CD4-positive, alpha-beta T cell treated with Interleukin-10 for 1 hour (primary cell): ENCODE results near the gene FIP1L1.
"Not testable (repeated sequence)": the region's sequence is repeated elsewhere in the genome, so short reads cannot be mapped to it uniquely, and the experiment has no call there.

ENCODE experiments used
- DNase-seq: peaks from one replicate; pipeline ENCODE4 v3.0.0-alpha.2; 2020

The FIP1L1 gene

DNA sequence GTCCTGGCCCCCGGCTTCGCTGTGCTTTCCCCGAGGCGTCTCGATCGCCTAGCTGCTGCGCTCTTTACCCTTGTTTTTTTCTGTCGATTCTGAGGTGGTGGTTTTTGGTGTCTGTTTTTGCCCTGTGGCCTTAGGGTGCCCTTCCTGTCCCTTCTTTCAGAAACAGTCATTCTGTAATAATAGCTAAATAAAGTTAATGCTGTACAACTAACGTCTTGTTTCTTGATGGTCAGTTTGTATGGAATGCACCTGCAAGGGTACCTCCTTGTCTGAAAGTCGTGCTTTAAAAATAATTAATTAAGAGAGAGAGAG, 686 bp downstream of the FIP1L1 start:
- DNase-seq: no peak

DNA sequence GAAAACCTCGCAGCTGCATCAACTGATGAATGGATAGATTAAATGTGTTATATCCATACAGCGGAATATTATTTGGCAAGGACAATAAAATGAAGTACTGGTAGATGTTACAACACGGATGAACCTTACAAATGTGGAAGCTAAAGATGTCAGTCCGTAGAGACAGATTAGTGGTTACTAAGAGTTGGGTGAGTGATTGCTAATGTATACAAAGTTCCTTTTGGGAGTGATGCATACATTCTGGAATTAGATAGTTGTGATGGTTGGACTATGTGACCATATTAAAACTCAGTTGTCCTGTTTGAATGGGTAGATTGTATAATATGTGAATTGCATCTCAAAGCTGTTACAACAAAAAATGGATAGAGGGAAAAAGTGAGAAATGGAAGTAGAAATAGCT, 2.8 kb downstream of the FIP1L1 start:
- no peak for DNase-seq

DNA sequence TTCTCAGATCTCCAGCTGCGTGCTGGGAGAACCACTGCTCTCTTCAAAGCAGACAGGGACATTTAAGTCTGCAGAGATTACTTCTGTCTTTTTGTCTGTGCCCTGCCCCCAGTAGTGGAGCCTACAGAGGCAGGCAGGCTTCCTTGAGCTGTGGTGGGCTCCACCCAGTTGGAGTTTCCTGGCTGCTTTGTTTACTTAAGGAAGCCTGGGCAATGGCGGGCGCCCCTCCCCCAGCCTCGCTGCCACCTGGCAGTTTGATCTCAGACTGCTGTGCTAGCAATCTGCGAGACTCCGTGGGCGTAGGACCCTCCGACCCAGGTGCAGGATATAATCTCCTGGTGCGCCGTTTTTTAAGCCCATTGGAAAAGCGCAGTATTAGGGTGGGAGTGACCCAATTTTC, 32.0 kb downstream of the FIP1L1 start:
- DNase-seq: not testable (repeated sequence)

DNA sequence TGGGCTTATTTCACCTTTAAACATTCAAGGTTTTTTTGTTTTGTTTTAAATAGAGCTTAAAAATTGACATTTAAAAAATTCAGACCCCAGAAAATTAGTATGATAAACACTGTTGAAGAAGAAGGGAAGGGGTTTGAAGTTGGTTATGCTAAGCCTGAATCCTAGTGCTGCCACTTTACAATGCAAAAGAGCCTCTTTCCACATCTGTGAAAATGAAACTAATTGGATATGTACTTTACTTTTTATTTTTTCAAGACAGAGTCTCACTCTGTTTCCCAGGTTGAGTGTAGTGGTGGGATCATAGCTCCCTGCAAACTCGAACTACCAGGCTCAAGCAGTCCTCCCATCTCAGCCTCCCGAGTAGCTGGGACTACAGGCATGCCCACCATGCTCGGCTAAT, 41.8 kb downstream of the FIP1L1 start:
- no peak for DNase-seq

DNA sequence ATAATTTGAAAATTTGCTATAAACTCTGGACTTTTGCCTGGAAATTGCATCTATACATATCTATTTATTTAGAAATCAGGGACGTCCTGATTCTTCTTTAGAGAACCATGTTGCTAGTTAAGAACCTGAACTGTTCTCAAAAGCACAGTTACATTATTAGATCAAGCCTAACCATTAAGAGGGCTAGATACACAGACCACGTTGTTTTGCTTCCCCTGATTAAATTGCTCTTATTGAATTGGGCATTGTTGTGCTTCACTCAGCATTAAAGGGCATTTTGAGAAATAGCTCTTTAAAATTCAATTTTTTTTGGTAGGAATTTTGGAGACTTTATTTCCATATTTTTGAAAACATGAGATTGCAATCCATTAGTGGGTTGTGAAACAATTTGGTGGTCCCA, 44.4 kb downstream of the FIP1L1 start:
- no peak for DNase-seq

DNA sequence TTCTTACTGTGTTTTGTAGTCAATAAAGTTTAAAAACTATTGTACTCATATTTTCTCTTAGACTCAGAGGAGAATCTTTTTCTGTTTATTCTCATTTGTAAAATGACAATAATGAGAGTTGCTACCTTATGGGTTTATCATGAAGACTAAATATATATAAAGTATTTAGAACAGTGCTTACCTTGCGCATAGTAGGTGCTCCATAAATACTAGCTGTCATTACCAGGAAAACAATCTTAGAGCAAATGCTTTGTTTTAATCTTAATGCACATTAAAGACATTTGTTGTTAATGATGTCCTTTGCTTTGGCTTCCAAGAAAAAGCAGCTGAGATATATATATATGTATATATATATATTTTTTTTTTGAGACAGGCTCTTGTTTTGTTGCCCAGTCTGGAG, 44.9 kb downstream of the FIP1L1 start:
- no peak for DNase-seq

DNA sequence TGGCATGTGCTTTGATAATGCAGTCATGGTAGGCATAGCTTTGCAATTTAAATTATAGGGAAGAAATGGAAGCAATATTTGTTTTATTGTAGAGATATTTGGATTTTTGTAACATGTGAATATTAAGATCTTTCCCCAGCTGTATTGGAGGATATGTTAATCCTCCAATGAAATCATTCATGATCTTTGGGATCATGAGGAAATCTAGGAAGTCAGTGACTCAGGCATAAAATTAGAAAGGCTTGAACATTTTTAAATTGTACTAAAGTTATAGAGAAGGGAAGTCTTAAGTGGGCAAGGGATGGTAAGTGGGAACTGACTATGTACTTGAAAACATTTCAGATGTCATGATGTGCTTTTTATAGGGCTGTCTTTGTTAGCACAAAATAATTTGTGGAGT, 46.8 kb downstream of the FIP1L1 start:
- no peak for DNase-seq

DNA sequence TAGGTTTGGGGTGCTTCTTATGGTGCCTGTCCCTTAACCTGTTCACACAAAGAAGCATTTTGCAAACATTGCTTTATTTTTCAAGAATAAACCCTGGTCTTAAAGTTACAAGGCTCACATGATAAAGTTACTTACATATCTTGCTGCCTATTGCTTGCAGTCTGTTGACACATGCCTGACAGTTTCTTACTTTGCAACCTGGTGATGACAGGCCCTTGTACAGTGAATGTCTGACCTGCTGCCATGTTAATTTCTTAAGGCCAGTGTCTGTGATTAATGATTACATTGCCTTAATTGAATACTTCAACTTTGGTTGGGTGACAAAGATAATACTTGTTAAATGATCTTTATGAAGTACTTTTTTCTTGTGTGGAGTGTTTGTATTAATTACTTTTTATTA, 49.9 kb downstream of the FIP1L1 start:
- no peak for DNase-seq

DNA sequence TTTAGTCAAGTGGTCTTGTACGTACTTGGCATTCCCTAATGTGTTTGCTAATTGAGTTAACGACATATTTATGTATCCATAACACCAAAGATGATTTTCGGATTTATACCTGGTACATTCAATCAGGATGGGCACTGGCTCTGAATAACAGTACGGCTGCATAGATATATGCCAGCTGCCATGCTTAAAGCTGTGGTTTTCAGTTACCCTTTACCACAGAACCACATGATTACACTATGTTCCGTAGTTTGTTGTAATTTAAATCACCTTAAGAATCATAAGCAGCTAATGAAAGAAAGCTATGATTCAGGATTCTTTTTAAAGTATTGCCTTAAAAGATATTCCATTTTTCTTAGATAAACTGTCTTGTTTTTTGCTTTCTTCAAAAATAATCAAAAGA, 53.6 kb downstream of the FIP1L1 start:
- DNase-seq: peak; percentile 2

DNA sequence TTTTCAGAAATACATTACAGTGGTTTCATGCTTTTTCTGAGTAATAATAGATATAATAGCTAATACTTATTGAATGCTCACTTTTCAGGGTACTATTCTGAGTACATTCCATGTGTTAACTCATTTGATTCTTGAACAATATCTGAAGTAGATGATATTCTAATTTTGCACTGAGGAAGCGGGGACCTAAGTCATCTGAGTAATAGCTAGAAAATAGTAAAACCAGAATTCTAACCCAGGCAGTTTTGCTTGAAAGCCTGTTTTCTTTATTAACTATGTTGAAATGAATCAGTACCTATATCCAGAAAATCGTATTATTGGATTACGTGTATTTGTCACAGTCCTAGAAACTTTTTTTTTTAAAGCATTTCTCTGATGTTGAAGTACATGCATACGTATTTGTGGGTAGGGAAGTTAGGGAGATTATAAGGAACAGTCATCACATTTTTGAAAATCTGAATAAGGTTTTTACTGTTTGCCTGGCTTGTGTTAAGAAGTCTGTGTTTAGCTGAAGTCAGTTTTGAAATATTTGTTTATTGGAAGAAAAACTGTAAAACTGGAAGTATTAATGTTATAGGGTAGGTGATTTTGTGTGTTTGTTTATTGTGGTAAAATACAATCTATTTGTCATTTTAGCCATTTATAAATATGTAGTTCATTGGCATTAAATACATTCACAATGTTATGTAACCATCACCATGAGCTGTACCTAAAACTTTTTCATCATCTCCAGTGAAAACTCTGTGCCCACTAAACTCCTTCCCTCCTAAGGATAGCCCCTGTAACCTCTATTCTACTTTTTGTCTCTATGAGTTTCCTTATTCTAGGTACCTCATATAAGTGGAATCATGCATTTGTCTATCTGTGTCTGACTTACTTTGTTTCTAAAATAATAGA, 55.3 kb downstream of the FIP1L1 start:
- no peak for DNase-seq

DNA sequence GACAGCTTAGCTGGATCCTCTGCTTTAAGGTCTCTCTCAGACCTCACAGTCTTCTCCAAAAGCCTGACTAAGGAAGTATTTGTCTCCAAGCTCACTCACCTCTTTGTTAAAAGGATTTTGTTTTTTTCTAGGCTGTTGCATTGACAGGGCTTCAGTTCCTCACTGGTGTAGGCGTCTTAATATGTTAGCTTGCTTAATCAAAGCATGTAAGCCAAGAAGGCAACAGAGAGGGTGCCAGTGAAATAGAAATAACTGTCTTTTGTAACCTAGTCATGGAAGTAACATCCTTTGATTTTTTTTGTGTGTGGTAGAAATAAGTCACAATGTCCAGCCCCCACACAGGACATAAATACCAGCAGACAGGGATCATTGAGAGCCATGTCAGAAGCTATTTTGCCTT, 58.8 kb downstream of the FIP1L1 start:
- no peak for DNase-seq

DNA sequence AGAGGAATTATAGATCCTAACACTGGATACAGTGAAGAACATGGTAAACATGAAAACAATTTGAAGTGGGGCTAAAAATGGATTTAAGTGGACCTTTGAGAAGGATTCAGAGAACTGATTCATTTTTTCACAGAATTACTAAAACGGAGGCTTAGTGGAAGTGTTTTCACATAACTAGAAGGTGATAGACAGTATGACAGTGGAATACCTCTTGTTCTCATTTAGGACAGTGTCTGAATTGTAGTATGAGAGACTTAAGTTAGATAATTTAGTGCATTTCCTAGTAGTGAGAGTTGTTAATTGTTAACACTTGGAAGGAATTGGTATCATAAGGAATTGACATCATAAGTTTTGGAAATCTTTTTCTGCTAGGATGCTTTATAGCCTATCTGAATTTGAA, 64.1 kb downstream of the FIP1L1 start:
- no peak for DNase-seq

DNA sequence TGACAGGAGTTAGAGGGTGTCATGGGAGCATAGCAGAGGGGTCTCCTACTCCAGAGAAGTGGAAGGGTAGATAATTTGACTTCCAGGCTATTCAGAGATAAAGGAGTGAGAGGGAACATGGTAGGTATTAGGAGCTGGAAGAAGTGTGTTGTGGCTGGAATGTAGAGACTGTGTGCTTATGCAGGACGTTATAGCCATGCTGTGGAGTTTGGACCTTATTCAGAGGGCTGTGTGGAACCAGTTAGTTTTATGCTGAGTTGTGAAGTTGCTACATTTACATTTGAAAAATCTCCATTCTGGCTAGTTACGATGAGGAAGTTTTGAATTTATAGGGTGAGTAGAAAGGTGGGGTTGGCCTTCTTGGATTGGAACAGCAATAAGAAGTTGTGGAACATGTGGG, 67.5 kb downstream of the FIP1L1 start:
- DNase-seq: no peak

DNA sequence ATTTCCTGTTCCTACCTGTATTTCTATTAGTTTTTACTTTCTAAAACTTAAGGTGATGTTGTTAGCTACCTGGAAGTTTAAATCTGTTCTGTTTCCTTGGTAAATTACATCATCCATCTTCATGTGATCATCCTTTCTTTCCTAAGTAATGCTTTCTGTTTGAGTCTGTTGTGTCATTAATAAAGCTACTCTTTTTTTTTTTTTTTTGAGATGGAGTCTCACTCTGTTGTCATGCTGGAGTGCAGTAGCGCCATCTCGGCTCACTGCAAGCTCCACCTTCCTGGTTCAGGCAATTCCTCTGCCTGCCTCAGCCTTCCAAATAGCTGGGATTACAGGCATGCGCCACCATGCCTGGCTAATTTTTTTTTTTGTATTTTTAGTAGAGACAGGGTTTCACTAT, 73.3 kb downstream of the FIP1L1 start:
- DNase-seq: no peak

DNA sequence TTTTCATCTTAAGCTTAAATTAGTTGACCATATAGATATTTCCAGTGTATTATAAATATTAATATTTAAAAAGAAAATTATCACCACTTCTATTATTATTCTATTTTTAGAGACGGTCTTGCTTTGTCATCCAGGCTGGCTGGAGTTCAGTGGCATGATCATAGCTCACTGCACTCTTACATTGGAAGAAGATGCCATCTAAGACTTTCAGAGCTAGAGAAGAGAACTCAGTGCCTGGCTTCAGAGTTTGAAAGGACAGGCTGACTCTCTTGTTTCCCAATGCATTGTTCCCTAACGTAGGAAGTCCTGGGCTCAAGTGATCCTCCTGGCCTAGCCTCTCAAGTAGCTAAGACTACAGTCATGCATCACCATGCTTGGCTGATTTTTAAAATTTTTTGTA, 75.9 kb downstream of the FIP1L1 start:
- no peak for DNase-seq

DNA sequence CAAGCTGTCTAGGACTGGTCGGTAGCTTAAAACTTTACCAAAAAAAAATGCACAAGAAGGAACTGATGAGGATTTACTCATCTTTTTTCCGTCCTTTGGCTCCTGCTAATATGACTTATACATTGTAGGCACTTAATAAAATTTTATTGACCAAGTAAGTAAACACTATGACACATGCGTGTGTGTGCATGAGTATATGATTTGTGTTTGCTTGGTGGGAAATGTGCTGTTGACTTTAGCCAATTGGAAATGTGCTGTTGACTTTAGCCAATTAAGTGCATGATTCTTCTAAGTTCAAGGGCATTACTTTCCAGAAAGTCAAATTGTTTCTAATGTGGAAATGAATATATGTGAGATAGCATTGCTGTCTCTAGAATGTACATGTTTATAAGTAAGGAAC, 78.3 kb downstream of the FIP1L1 start:
- no peak for DNase-seq

DNA sequence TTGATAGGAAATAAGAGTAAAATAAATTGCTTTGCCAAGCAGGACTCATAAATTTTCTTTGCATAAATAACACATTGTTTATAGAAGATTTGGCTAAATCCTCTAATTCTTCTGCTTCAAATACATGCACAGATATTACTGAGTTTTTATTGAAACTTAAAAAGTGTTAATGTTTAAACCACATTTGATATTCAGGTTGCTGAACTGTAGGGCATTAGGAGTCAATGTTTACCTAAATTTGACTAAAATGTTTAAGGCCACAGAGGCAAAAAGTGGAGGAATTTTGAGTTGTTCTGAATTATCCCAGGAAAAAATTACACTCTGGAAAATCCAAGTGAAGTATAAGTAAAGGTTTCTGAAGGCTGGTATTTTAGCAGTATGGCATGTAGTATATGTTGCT, 78.7 kb downstream of the FIP1L1 start:
- DNase-seq: no peak

DNA sequence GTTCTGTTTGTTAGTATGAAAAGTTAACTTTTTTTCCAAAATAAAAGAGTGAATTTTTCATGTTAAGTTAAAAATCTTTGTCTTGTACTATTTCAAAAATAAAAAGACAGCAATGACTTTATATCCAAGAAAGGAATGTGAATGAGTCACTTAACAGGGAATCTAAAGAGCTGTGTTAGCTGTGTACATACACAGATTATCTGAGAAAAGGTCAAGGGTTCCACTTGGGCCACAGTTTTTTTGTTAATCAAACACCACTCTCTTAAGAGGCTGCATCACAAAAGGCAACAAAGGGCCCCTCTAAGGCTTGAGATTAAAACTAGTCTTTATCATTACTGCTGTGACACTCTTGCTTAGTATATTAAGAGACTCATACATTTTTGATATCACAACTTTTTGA, 82.1 kb downstream of the FIP1L1 start:
- no peak for DNase-seq

DNA sequence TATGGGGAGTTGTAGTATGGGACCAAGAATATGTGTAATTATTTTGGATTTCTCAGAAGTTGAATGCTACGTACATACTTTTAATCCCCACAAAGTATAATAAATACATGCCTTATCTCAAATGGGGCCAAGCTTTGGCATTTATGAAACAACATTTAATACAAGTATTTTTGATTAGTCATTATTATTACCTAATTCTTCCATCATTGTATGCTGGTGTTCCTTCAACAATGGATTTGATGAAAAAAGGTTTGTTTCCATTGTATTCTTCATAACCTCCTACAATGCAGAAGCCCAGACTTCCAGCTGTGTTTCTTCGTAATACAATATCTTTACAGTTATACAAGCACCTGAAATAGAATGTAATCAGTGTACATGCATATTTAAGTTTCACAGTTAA, 83.8 kb downstream of the FIP1L1 start:
- DNase-seq: no peak

DNA sequence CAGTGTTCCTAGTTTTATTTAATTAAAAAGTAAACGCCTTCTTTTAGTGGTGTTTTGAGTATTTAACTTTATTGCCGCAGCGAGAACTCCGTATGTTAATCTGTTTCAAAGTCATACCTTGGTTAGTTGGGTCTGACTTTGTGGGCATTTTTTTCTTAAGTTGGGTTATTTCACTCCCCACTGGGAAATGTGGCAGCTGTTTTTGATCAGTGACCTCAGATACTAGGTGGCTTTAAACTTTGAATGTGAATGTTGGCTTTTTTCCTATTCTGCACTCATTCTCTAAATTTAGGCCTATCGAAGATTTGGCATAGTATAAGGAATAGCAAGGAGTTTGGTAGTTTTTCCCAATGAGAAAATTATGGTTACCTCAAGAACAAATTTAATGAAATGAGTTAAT, 85.9 kb downstream of the FIP1L1 start:
- no peak for DNase-seq

DNA sequence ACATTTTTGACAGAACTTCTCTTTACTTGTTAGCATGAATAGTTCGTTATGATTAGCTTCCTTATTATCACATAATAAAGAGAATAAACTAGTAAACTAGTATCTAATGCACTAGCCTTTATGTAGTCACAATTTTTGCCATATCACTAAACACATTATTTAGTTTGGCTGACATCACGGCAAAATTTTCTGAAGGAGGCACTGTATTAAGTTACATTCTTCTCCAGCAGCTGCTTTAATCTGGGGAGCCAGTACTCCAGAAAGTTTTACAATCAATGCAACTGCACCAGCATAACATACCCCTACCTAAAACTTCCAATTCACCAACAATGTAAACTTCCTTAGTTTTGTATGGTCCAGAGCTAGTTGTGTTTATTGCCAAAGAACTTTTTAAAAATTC, 87.8 kb downstream of the FIP1L1 start:
- no peak for DNase-seq

DNA sequence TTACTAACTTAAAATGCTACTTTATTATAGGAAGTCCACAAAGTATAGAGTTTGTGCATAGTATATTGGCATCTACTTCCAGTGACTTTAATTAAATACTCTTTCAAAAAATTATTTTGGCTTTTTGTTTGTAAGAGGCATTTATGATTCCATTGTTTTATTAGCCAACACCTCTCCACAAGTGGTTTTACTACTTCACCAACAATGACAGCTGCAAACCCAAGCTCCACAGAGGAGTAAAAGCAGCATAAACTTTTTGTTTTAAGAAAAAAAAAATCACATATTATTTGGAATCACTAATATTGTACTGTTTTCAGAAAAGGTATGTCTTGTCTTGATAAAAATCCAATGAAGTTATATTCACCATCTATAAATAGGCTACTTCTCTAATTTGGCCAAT, 88.5 kb downstream of the FIP1L1 start:
- no peak for DNase-seq

DNA sequence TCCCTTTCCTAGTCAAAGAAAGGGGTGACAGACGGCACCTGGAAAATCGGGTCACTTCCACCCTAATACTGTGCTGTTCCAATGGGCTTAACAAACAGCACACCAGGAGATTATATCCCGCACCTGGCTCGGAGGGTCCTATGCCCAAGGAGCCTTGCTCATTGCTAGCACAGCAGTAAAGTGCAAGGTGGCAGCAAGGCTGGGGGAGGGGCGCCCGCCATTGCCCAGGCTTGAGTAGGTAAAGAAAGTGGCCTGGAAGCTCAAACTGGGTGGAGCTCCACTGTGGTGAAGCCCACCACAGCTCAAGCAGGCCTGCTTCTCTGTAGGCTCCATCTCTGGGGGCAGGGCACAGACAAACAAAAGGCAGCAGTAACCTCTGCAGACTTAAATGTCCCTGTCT, 89.1 kb downstream of the FIP1L1 start:
- DNase-seq: not testable (repeated sequence)

DNA sequence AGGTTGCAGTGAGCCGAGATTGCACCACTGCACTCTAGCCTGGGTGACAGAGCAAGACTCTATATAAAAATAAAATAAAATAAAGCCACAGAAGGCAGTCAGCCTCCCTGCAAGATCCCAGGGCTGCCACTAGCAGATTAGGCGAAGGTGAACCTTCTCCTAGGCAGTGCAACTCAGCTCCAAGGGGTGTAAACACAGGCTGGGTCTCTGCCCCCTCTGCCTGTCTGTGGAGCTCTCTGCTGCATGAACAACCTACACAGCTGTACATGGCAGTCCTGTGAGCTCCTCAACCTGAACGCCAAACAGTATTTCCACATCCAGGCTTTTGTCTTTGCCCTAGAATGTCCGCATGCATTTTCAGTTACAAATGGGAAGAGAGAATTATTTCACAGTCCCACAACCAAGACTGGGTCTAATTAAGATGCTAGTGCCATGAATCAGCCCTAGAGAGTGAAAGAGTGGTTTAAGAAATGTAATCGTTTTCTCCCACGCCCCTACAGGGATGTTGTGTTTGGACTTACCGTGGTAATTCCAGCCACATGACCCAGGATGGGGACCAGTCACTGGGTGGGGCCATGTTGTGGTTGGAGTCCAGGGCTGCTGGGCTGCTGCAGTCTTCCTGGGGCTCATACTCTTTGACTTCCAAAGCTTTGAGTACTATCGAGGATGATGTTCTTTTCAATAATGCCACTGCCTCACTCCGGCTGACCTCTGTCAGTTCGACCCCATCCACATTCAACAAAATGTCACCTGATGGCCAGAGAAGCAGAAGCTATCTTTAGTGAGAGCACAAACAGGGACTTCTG, 99.0 kb downstream of the FIP1L1 start:
- no peak for DNase-seq
